NCI-H2029 treated with DMSO at 0.1 percent for 48 hours (cell line): ENCODE results near the gene SLC39A13.

Experiments
- DNase-seq: peaks from one replicate; lab custom pipeline; 2025; lab: John Stamatoyannopoulos, UW

Gene SLC39A13

DNA sequence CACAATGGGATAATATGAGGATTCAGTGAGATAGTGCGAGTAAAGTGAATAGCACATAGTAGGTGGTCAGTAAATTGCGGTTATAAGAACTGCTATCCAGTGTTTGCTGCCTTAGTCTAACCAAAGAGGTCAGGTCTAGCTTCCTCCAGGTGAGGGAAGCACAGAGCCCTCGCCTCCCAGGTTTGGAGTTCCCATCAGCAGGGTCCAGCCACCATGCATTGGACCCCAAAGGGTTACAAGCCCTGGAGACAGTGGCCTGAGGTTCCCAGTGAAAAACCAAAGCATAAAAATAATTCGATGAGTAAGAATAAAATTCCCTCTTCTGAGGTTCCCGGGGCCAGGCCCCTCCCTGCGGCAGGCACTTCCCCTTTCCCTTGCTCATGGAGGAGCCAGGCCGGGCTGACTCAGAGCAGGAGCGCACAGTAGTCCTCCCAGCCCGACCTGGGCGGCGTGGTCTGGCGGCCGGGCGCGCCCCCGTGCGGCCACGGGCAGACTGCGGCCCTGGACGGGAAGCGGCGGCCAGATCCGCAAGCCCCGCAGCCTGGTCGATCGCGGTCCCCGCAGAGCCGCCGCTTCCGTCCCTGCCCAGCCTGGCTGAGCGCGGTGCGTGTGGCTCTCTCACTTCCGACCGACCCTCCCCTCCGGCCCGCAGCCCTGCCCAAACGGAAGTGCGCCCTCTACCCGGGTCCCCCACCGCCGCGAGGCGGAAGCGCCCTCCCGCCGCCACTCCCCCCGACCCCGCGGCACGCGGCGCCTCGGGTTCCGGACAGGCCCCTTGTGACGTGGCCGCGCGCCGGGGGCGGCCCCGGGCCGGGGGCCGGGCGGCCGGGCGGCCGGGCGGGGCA, at the start of gene SLC39A13:
Gene SLC39A13 (plus strand): TSS at position 845 of the 845 bp plus-strand sequence. CDS start 1,505 bp downstream, outside the sequence.
- DNase-seq = peak; percentile 69

GRCh38 chr11:47358731-47359051, 49.7 kb upstream of the SLC39A13 start:
- DNase-seq = no peak

- DNase-seq = no peak
Observed at GRCh38 chr11:47359162-47359561, 49.2 kb upstream of the SLC39A13 start.

DNA sequence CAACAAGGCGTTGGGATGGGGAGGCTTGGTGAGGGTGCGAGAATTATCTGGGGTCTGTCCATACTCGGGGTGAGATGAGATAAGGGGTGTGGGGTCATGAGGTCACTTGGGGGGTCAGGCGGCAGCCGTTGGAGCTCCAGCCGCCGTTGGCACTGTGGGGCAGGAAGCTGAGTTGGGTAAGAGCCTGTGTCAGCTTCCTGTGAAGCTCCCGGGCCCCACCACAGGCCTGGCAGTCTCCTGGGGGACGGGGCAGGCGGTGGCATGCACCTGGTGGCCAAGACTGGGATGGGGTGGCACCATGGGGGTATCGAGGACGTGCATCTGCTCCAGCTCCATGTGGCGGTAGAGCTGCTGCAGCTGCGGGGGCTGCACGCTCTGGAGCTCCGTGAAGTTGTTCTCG, 48.8 kb upstream of the SLC39A13 start:
- no peak for DNase-seq

GRCh38 chr11:47360341-47360740, 48.0 kb upstream of the SLC39A13 start:
- no peak for DNase-seq

DNA sequence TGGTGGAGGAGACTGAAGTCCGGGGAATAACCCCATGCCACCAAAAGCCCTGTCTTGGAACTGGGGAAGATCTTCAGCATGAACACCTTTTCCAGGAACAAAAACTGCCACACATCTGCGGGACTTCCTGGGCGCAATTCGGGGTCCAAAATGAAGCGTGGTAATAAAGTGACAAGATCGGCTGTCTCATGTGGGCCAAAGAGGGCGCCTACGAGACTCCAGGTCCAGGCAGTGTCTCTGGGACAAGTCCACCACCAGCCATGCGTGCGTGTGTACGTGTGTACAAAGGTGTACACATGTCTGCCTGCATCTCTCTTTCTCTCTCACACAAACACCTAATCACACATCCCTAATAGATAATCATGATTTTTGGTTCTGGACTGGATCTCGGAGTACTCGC, 47.0 kb upstream of the SLC39A13 start:
- DNase-seq = no peak

GRCh38 chr11:47366020-47366490, 42.3 kb upstream of the SLC39A13 start:
- no peak for DNase-seq

- no peak for DNase-seq
Observed at GRCh38 chr11:47369676-47370075, 38.7 kb upstream of the SLC39A13 start.

- no peak for DNase-seq
Observed at GRCh38 chr11:47372422-47372821, 36.0 kb upstream of the SLC39A13 start.

- peak; percentile 9 for DNase-seq
Observed at GRCh38 chr11:47373876-47374719, 34.3 kb upstream of the SLC39A13 start.

DNA sequence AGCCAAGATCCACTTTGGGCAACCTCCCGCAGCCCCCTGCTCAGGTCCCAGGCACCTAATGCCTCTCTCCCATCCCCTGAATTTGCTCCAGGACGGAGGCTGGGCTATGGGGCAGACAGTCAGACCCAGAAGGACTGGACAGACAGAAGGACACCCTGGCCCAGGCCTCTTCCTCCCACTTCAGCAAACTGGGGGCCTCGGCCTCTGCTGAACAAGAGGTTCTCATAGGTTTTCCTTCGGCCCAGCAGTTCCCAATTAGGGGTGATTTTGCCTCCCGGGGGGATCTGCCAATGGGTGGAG, 33.7 kb upstream of the SLC39A13 start:
- DNase-seq = no peak

- DNase-seq = no peak
Observed at GRCh38 chr11:47375020-47375419, 33.4 kb upstream of the SLC39A13 start.

- DNase-seq = no peak
Observed at GRCh38 chr11:47375546-47376085, 32.8 kb upstream of the SLC39A13 start.

GRCh38 chr11:47376107-47376524, 32.3 kb upstream of the SLC39A13 start:
- no peak for DNase-seq

DNA sequence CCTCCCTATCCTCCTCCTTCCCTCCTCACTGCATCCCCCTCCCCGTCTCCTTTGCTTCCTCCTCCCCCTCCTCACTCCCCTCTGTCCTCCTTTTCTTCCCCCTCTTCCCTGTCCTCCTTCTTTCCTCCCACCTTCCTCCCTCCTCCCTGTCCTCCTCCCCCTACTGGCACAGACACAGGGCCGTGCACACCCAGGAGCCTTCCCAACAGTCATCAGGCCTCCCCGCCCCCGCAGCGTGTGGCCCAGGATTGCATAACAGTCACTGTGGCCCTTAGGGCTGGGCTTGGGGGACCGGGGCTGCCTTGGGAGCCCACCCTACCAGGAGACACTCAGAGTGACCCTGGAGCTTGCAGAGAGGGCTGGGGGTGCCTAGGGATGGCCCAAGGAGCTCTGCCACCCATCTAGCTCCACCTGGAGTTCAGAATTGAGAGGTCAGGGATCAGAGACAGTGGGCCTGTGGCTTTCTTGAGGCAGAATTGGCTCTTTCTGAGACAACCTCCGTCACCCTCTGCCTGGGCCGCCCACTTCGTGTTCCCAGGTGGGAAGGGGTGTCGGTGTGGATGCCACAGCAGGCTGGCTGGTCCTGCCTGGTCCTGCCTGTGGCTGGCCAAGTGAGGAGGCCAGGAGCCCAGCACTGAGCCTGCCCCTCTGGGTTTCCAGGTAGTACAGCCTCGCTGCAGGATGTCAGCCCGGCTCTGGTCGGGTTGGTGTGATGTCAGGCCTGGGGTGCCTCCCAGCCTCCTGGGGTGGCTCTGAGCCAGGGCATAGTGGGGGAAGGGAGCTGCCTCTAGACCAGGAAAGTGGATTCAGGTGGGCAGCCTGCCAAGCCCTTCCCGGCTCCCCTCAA, 31.6 kb upstream of the SLC39A13 start:
- DNase-seq = no peak

DNA sequence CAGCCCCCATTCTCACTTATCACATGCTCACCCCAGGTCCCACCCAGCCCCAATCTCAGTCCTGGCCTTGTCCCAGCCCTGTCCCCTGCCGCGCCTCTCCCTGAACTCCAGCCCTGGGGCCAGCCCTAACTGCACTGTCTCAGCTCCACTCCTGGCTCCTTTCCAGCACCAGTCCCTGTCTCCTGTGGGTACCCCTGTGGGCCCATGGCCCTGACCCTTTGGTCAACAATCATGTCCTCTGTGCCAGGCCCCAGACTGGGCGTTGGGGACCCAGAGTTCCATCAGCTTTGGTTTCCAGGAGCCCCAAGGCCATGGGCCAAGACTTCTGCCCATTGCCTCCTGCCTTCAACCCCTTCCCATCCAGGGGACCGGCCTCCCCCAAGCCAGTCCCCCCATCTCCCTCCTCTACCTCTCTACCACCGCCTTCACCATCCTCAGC, 30.8 kb upstream of the SLC39A13 start:
- no peak for DNase-seq

DNA sequence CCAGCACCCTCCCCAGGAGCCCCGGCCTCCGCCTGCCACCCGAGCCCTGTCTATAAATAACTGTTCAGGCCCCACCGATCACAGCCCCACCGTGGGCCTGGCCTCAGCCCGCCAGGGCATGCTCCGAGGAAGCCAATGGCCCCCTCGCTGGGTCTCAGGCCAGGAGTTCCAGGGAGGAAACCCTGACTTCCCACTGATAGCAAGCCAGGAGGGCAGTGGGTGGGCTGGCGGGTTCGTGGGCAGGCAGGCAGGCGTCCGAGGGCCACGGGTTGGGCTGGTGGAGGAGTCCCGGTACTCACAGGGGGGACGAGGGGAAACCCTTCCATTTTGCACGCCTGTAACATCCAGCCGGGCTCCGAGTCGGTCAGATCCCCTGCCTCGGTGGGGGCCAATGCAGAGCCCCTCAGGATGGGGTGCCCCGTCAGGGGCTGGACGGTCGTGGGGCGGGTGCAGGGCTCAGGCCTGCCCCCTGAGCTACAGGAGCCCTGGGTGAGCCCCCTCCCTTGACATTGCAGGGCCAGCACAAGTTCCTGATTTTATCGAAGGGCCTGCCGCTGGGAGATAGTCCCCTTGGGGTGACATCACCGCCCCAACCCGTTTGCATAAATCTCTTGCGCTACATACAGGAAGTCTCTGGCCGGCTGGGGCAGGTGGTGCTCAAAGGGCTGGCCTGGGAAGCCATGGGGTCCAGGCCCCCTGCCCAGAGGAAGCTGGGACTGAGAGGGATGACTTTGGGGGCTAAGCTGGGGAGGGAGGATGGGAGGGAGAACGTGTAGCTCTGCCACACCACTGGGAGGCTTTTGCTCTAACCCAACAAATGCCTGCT, 30.2 kb upstream of the SLC39A13 start, which contains the start of gene SPI1:
Gene SPI1 (minus strand): TSS at position 538 of the 826 bp plus-strand sequence. CDS start 194 bp downstream, at position 344.
- DNase-seq = no peak

GRCh38 chr11:47378836-47379170, 29.6 kb upstream of the SLC39A13 start:
- no peak for DNase-seq

DNA sequence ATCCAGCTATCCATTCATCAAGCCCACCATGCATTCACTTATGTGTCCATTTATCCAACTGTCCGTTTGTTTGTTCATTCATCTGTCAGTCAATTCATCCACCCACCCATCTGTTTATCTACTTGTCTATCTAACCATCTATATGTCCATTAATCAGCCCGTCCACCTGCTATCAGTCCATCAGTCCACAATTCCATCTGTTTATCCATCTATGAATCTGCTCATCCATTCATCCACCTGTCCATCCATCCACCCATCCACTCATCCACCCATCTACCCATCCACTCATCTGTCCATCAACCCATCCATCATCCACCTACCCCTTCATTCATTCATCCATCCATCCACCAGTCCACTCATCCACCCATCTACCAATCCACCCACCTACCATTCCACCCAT, 29.1 kb upstream of the SLC39A13 start:
- DNase-seq = no peak

DNA sequence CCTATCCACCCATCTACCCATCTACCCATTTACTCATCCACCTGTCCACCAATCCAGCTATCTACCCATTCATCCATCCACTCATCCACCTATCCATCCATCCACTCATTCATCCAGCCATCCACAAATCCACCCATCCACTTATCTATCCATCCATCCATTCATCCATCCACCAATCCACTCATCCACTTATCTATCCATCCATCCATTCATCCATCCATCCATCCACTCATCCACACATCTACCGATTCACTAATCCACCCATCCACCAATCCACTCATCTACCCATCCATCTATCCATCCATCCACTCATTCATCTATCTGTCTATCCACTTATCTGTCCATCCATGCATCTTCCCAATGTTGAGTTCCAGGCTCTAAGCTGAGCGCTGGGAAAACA, 28.3 kb upstream of the SLC39A13 start:
- DNase-seq = no peak

GRCh38 chr11:47383071-47383470, 25.3 kb upstream of the SLC39A13 start:
- DNase-seq = no peak
